ENCODE measurements around the gene MUC2. TPM values are rescaled to one million over a fixed set of nuclear protein-coding genes. Genes with fewer than 3 reads are reported as not detected.

MUC2 gene
- total RNA-seq, 4 donors from 2014 or later, result 0.08 TPM; not detected in 3

GRCh38 chr11:1092145-1092670 is 17.5 kb downstream of the MUC2 start:
- Histone ChIP-seq H3K27me3 (no peaks in the 10 kb centered on the region), H3K27ac (no peak overlapping the region), H3K9me3 (no peaks in the 10 kb centered on the region), H3K36me3 (no peaks in the 10 kb centered on the region), H3K4me1 (no peaks in the 10 kb centered on the region), H3K4me3 (no peak overlapping the region)
- no peak for ATAC-seq
- WGBS, 2 donors (ENCODE audit: low coverage in 1 of 2), result no CpG with 5 or more reads among the region's 17 CpGs
- TF ChIP-seq, protein P1, sequence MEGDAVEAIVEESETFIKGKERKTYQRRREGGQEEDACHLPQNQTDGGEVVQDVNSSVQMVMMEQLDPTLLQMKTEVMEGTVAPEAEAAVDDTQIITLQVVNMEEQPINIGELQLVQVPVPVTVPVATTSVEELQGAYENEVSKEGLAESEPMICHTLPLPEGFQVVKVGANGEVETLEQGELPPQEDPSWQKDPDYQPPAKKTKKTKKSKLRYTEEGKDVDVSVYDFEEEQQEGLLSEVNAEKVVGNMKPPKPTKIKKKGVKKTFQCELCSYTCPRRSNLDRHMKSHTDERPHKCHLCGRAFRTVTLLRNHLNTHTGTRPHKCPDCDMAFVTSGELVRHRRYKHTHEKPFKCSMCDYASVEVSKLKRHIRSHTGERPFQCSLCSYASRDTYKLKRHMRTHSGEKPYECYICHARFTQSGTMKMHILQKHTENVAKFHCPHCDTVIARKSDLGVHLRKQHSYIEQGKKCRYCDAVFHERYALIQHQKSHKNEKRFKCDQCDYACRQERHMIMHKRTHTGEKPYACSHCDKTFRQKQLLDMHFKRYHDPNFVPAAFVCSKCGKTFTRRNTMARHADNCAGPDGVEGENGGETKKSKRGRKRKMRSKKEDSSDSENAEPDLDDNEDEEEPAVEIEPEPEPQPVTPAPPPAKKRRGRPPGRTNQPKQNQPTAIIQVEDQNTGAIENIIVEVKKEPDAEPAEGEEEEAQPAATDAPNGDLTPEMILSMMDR (IDR thresholded peaks at IDR 0.05), result no peak
- TF ChIP-seq POLR2AphosphoS5 (IDR thresholded peaks at IDR 0.05), result no peak
- no peak for TF ChIP-seq POLR2A (IDR thresholded peaks at IDR 0.05)
- no peak for TF ChIP-seq EP300 (IDR thresholded peaks at IDR 0.05)

DNA sequence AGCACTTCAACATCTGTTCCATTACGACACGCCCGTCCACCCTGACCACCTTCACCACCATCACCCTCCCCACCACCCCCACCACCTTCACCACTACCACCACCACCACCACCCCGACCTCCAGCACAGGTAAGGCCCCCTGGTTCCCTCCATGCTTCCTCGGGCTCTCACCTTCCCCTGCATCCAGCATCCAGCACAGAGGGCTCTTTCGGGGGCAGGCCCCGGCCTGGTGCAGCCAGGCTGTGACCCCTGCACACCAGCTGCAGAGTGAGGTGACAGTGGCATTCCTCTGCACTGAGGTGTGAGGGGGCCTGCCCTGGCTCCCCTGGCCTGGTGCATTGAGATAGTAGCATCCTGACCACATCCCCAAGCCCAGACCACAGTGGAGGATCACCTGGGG is 18.2 kb downstream of the MUC2 start:
- TF ChIP-seq POLR2A (IDR thresholded peaks at IDR 0.05) (no peak), EP300 (IDR thresholded peaks at IDR 0.05) (no peak), POLR2AphosphoS5 (IDR thresholded peaks at IDR 0.05) (no peak)
- TF ChIP-seq, protein P1 (IDR thresholded peaks at IDR 0.05), result no peak
- no peaks in the 10 kb centered on the region for H3K9me3 ChIP-seq
- no peak overlapping the region for H3K4me3 ChIP-seq
- H3K27me3 ChIP-seq, result no peaks in the 10 kb centered on the region
- no peak for ATAC-seq
- H3K4me1 ChIP-seq, result no peaks in the 10 kb centered on the region
- H3K36me3 ChIP-seq, result no peaks in the 10 kb centered on the region
- 81% methylated on average over 4 of the region's 7 CpGs; no CpG with 5 or more reads in 1 of the 2 donors for WGBS, 2 donors (ENCODE audit: low coverage in 1 of 2)
- H3K27ac ChIP-seq, result no peak overlapping the region

DNA sequence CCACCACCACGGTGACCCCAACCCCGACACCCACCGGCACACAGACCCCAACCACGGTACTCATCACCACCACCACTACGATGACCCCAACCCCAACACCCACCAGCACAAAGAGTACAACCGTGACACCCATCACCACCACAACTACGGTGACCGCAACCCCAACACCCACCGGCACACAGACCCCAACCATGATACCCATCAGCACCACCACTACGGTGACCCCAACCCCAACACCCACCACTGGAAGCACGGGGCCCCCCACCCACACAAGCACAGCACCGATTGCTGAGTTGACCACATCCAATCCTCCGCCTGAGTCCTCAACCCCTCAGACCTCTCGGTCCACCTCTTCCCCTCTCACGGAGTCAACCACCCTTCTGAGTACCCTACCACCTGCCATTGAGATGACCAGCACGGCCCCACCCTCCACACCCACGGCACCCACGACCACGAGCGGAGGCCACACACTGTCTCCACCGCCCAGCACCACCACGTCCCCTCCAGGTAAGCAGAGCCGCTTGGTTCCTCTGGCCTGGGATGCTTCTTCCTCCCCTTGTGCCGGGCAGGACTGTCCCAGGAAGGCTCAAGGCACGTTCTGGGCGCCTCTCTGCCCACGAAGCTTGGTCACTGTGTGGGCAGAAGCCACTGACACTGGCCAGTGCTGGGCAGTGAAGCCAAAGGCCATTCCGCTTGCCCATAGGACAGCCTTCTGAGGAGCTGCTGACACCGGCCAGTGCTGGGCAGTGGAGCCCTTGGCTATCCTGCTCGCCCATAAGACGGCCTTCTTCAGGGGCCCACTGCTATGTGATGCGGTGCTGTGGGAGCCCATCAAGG is 25.1 kb downstream of the MUC2 start:
- Histone ChIP-seq H3K27me3 (peaks cover 9% of the 10 kb centered on the region), H3K36me3 (no peaks in the 10 kb centered on the region), H3K4me3 (no peak overlapping the region), H3K4me1 (no peaks in the 10 kb centered on the region), H3K9me3 (no peaks in the 10 kb centered on the region), H3K27ac (no peak overlapping the region)
- TF ChIP-seq EP300 (IDR thresholded peaks at IDR 0.05) (no peak), POLR2A (IDR thresholded peaks at IDR 0.05) (no peak), POLR2AphosphoS5 (IDR thresholded peaks at IDR 0.05) (no peak)
- TF ChIP-seq, protein P1 (IDR thresholded peaks at IDR 0.05), result no peak
- WGBS, 2 donors (ENCODE audit: low coverage in 1 of 2), result 82% methylated on average over 7 of the region's 32 CpGs; no CpG with 5 or more reads in 1 of the 2 donors
- ATAC-seq, result no peak

DNA sequence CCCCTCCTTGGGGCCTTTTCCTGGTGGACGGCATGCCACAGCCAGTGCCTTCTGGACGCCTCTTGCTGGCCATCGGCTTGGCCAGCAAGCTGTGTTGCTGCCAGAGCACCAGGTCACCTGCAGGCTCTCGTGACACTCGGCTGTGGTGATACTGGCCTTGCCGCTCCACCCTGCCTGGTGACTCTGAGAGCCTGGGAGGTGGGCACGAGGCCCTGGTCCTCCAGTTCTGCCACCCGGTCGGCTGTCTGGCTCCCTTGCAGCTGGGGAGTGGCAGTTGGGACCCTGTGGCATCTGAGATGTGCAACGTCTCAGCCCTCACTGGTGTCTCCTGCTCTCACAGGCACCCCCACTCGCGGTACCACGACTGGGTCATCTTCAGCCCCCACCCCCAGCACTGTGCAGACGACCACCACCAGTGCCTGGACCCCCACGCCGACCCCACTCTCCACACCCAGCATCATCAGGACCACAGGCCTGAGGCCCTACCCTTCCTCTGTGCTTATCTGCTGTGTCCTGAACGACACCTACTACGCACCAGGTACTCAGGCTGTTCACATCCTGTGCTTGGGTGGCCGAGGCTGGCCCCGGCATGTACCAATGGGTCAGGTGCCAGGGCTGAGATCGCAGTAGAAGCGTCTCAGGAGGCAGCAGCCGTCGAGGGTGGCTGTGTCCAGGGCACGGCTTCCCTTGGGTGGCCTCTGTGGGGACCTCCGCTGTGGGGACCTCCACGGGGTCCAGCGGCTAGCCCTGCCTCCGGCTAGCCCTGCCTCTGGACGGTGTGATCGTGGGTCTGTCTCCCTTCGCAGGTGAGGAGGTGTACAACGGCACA is 26.0 kb downstream of the MUC2 start:
- Histone ChIP-seq H3K4me1 (no peaks in the 10 kb centered on the region), H3K27me3 (peaks cover 12% of the 10 kb centered on the region), H3K4me3 (no peak overlapping the region), H3K27ac (no peak overlapping the region), H3K9me3 (no peaks in the 10 kb centered on the region), H3K36me3 (no peaks in the 10 kb centered on the region)
- no peak for TF ChIP-seq EP300 (IDR thresholded peaks at IDR 0.05)
- TF ChIP-seq, protein P1 (IDR thresholded peaks at IDR 0.05), result no peak
- TF ChIP-seq POLR2AphosphoS5 (IDR thresholded peaks at IDR 0.05), result no peak
- no peak for TF ChIP-seq POLR2A (IDR thresholded peaks at IDR 0.05)
- ATAC-seq, result no peak
- WGBS, 2 donors (ENCODE audit: low coverage in 1 of 2), result 80 to 89% methylated on average over 4 to 5 of the region's 33 CpGs
